NCI-H2081 (cell line): ENCODE data around the gene NMT2.
A peak's percentile ranks its signal among the peaks of the same experiment; 100 is the strongest.

Source experiments
- DNase-seq, 2 experiments: peaks; one replicate each; lab custom pipeline; 2025; lab: John Stamatoyannopoulos, UW

Gene NMT2

DNA sequence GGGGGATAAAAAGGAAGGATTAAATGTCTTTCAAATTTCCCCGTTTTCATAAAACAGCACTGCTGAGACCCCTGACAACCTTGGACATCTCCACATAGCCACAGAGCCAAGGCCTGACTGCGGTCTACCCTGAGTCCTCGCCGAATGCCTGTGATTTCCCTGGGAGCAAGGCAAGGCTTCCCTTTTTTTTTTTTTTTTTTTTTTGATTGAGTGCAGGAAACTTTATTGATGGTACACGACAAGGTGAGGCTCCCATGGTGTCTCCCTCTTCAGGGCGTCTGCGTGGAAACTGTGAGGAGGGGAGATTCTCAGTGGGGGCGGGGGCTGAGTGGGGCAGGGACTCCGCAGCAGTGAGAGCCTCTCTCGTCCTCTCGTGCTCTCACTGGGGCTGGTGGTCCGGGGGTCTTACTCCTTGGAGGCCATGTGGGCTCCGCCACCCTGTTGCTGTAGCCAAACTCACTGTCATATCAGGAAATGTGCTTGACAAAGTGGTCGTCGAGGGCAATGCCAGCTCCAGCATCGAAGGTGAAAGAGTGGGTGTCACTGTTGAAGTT, 75.6 kb downstream of the NMT2 start:
- DNase-seq, result no peak

DNA sequence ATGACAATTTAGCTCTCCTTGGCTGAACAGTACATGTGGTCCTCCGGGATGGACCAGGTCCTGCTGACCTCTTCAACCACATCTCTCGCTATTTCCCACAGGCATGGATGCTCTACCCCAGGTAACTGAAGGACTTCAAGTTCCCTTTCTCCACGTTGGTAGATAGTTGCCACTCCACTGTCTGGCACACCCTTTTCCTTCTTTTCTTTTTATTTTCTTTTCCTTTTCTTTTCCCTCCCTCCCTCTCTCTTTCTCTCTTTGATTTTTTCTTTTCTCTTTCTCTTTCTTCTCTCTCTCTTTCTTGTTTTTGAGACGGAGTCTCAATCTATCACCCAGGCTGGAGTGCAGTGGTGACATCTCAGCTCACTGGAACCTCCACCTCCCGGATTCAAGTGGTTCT, 77.1 kb downstream of the NMT2 start:
- no peak for DNase-seq

DNA sequence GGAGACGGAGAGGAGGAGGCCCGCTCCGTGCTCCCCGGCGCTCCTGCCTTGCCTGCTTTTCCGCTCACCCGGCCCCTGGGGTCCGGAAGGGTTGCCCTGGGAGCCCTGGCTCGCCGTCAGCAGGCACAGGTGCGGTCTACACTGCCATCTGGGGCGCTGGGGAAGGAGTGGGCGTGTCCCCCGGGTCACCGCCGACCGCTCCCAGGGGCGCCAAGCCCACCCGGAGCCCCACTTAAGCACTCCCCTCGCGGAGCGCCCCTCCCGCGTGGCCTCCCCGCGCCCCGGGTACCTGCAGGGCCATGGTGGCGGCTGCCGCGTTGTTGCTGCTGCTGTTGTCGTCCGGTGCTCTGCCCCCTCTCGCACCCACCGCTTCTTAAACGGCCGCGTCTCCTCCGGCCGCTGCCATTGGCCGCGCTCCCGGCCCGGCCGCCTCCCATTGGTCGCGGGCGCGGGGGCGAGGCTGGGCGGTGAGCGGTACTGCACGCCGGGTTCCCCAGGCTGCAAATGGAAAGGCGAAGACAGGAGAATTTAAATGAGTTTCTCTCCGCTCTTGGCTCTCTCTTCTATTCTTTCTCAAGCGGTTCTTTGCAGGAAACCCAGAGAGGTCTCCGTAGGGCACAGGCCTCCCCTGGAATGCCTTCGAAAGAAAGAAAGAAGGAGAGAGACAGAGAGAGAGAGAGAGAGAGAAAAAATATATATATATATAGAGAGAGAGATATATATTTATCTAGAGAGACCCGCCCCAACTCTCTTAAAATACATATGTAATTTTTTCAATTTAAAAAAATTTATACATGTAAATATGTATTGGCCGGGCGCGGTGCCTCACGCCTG, 79.8 kb downstream of the NMT2 start, which contains the start of gene ACBD7:
Gene ACBD7 (minus strand): TSS at position 349 of the 834 bp plus-strand sequence. CDS start 48 bp downstream, at position 301.
- DNase-seq, result peak; percentile 79 to 84

DNA sequence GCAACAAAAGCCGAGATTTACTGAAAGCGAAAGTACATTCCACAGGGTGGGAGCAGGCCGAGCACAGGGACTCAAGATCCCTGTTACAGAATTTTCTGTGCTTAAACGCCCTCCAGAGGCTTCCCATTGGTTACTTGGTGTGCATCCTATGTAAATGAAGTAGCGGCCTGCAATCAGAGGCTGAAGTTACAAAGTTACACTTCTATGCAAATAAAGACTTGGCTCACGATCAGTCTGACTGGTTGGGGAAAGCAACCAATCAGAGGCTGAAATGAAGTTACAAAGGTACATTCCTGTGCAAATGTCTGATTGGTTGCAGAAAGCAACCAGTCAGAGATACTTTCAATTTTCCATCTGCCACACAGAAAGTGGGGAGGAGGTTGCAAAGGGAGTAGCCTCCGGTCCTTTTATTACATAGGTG, 84.0 kb downstream of the NMT2 start:
- DNase-seq, result no peak

DNA sequence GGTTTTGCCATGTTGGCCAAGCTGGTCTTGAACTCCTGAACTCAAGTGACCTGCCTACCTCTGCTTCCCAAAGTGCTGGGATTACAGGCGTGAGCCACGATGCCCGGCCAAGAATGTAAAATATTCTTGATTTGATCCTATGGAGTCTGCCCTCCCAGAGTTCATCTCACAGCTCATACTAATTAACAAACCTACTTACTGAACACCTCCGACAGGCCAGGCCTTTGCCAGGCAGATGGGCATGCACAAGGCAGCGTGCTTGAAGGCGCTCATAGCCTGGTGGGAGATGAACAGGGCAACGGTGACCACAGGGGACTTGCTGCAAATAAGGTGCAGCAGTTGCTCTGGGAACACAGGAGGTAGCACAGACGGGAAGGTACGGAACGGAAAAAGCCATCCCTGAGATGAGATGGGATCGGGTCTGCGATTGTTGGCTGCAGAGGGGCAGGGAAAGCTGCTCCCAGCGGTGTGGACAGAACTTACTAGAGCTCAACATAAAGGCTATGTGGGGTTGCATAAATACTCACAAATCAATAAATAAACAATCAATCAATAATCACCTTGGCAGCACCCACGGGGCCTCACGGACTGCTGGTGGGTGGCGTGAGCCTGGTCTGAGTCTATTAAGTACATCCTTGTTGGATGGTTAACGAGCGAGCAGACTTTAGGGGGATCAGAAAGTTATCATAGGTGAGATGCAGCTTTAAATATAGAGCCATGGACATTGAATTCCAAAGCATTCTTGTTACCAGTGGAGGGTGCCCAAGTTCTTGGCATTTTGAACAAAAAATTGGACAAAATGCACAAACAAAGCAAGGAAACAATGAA, 84.6 kb downstream of the NMT2 start:
- DNase-seq, result no peak

DNA sequence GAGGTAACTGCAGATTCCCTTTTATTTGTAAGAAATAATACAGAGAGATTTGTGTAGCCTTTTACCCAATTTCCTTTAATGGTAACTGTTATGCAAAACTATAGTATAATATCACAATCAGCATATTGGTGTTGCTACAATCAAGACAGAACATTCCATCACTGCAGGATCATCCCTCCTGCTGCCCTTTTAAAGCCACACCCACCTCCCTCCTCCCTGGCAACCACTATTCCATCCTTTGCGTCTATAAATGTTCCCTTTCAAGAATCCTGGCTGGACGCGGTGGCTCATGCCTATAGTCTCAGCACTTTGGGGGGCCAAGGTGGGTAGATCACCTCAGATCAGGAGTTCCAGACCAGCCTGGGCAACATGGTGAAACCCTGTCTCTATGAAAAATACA, 93.1 kb downstream of the NMT2 start:
- no peak for DNase-seq

DNA sequence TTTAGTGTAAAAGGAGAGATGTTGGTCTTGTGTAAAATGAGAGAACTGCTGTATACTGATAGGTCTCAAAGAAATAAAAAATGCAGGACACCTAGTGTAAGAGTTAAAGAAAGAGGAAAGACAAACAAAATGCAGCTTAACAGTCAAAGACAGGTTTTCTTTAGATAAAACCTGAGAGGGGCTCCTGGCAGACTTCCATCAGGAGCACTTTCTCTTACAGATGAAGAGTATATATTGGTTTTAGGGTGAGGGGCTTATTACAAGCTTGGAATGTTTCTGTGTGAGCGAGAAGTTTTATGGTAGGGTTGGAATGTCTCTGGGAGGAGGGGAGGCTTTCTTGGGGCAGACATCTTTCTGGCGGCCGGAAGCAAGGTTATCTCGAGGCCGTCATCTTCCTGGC, 96.1 kb downstream of the NMT2 start:
- DNase-seq, result no peak

DNA sequence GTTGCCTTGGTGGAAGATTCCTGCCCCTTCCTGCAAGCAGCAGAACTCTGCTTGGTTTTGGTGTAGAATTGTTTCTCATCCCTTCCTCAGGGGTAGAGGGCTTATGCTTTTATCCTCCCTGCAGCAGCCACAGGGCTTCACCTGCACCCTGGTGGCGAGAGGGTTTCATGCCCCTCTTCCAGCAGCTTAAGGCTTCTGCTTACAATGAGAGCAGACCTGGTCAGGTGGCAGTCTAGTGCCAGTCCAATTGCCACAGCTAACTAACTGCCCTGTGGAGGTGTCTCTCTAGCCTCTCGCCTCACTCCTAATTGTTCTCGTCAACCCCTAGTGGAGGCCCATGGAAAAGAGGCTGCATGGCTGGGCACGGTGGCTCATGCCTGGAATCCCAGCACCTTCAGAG, 99.3 kb downstream of the NMT2 start:
- DNase-seq, result no peak

DNA sequence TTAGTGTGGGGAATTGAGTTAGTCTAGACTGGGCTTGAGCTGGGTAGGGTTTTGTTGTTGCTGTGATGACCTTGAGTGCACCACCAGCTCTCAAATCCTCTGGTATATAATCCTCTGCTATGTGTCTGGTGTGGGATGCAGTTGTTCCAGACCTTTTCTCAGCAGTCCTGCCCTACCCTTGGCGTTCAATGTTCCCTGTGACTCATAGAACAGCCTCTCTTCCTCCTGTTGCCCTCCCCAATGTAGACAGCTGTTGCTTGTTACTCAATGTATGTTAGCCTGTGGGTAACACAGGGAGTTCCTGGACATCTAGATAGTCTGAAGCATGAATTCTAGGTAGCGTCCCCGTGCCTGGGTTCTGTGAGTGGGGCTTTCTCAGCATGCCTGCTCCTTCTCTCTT, 99.7 kb downstream of the NMT2 start:
- DNase-seq, result no peak

DNA sequence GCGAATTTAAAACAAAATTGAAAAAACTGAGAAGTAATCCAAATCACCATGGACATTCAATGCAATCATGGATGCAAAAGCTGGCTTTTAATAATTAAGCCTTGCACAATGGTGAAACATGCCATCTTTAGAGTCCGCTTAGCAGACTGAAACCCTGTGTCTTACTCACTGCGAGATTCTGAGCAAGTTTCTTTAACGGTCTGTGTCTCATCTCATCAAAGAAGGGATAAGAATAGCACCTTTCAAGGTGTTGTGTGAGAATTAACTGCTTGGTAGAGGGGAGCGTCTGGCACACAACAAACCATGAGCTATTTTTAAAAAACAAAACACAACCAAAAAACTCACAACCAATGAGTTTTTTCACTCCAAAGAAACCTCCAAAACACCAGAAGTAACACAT, 101.3 kb downstream of the NMT2 start:
- DNase-seq, result no peak

DNA sequence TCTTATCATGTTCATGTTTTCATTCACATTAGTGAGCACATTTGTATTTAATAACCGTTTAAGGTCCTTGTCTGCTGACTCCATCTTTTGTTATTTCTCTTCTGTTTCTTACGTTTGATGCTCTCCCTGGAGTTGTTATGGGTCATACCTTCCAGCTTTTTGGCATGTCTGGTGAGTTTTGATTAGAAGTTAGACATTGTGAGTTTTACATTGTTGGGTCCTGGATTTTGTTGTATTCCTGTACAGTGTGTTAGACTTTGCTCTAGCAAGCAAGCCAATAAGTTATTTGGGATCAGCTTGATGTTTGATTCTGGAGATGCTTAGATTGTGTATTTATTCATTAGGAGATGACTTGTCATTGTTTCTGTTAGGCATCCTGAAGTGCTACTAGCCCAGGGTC, 107.9 kb downstream of the NMT2 start:
- no peak for DNase-seq

DNA sequence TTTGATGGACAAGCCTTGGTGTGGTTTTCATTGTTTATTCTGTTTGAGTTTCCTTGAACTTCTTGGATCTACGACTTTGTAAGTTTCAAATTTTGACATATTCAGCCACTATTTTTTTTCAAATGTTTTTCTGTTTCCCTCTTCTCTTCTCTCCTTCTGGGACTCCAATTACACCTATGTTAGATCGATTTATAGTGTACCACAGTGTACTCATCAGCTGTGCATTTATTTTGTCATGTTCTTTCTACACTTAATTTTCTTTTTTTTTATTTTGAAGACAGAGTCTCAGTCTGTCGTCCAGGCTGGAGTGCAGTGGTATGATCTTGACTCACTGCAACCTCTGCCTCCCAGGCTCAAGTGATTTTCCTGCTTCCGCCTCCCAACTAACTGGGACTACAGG, 108.6 kb downstream of the NMT2 start:
- no peak for DNase-seq

DNA sequence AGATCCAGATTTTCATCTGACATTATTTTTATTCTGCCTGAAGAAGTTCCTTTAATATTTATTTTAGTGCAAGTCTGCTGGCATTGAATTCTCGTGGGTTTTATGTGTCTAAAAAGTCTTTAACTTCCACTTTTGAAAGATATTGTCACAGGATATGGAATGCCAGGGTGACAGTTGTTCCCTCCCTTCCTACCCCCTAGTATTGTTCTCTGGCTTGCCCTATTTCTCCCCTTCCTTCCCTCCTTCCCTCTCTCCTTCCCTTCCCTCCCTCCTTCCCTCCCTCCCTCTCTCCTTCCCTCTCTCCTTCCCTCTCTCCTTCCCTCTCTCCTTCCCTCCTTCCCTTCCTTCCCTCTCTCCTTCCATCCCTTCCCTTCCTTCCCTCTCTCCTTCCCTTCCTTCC, 109.8 kb downstream of the NMT2 start:
- no peak for DNase-seq
